GM12878 (cell line): Measurements from ENCODE around the gene BCAR3. TPM values are rescaled to one million over a fixed set of nuclear protein-coding genes. Genes with fewer than 3 reads are reported as not detected.

ENCODE experiments used
- BHLHE40 ChIP-seq, 2 experiments: fragments of 450-650 bp in 1 of 2; IDR thresholded peaks; 2 replicates each; pipeline ENCODE4 v1.6.1; 2011 to 2017; ENCODE audit warnings: low read depth in 2 of 2, borderline replicate concordance in 1 of 2, improper control_type of control experiment in 1 of 2, low read length in 1 of 2, mild to moderate bottlenecking in 1 of 2
- NFYB ChIP-seq: IDR thresholded peaks from 2 replicates; pipeline ENCODE4 v1.6.1; 2011; ENCODE audit warnings: low read depth, mild to moderate bottlenecking, low read length, improper control_type of control experiment, moderate library complexity; ENCODE audit not compliant: insufficient read depth
- NR2C1 ChIP-seq: fragments of 450-650 bp; IDR thresholded peaks from 2 replicates; pipeline ENCODE4 v1.6.1; 2017; ENCODE audit warnings: antibody characterized with exemption, mild to moderate bottlenecking, moderate library complexity
- RAD51 ChIP-seq: fragments of 450-650 bp; IDR thresholded peaks from 2 replicates; pipeline ENCODE4 v1.6.1; 2016; ENCODE audit warnings: moderate library complexity, mild to moderate bottlenecking, inconsistent platforms
- RBBP5 ChIP-seq: fragments of 200-600 bp; sonication (generic); conservative IDR thresholded peaks from 2 replicates; pipeline ENCODE4 v1.6.1; 2016
- STAT1 ChIP-seq: fragments of 450-650 bp; conservative IDR thresholded peaks from 2 replicates; pipeline ENCODE4 v1.6.1; 2014; ENCODE audit warnings: antibody characterized with exemption, mild to moderate bottlenecking
- TCF12 ChIP-seq: IDR thresholded peaks from 2 replicates; pipeline ENCODE4 v1.6.1; 2011; ENCODE audit warnings: low read depth, mild to moderate bottlenecking, low read length
- ZNF207 ChIP-seq: fragments of 450-650 bp; IDR thresholded peaks from 2 replicates; pipeline ENCODE4 v1.6.1; 2014; ENCODE audit warnings: antibody characterized with exemption, mild to moderate bottlenecking, borderline replicate concordance
- ZZZ3 ChIP-seq: IDR thresholded peaks from 2 replicates; pipeline ENCODE4 v1.6.1; 2011; ENCODE audit warnings: low read depth; ENCODE audit not compliant: control insufficient read depth, insufficient read length
- polyA plus RNA-seq, 11 experiments: library from polyadenylated mRNA; depleted of rRNA in 4 of 11; unstranded in 6 of 11; stranded (reverse) in 5 of 11; fragments of >200 nt; fragmentation: Nextera tagmentation in 4 of 11; fragmentation: Illumina TruSeq in 1 of 11; extraction: Ambion mirVana in 4 of 11; extraction: Trizol in 1 of 11; gene quantifications; 1 replicate in 1 of 11; 2 replicates in 10 of 11; pipeline versions ENCODE4 v1.2.1 to v1.2.3, GENCODE V29; 2011 to 2016; ENCODE audit warnings: inconsistent platforms in 2 of 11, missing spikeins in 2 of 11, low read depth in 1 of 11
- total RNA-seq, 4 experiments: library from RNA; depleted of rRNA in 3 of 4; stranded (reverse); fragments of >200 nt in 3 of 4; fragmentation: Illumina TruSeq in 1 of 4; extraction: Trizol in 1 of 4; gene quantifications; 2 replicates each; pipeline versions ENCODE4 v1.2.1 to v1.2.3, GENCODE V29; 2013 to 2021
- TF ChIP-seq, protein P1 (sequence below): IDR thresholded peaks from 2 replicates; pipeline ENCODE4 v1.6.1; 2012; ENCODE audit warnings: low read depth, low read length, improper control_type of control experiment
- TF ChIP-seq, protein P2 (sequence below): fragments of 450-650 bp; formaldehyde crosslinking; IDR thresholded peaks from 2 replicates; pipeline ENCODE4 v1.5.0; 2022; ENCODE audit warnings: mild to moderate bottlenecking, missing genetic modification characterization
- TF ChIP-seq, protein P3 (sequence below): IDR thresholded peaks from 2 replicates; pipeline ENCODE4 v1.6.1; 2012; ENCODE audit warnings: mild to moderate bottlenecking, low read depth, low read length
- TF ChIP-seq, protein P4 (sequence below): fragments of 150-350 bp; IDR thresholded peaks from 2 replicates; pipeline ENCODE4 v1.6.1; 2016; ENCODE audit warnings: low read depth, low read length
- TF ChIP-seq, protein P5 (sequence below): IDR thresholded peaks from 2 replicates; pipeline ENCODE4 v1.6.1; 2011; ENCODE audit warnings: borderline replicate concordance, low read depth, mild to moderate bottlenecking, moderate library complexity, low read length; ENCODE audit not compliant: insufficient read depth, poor library complexity, severe bottlenecking

BCAR3 gene
- total and polyA plus RNA-seq, 10 of the 15 experiments (the other 5 are each of a cell fraction or from before 2014, with no cell fraction given), result 1.3 to 6.6 (median 1.8) TPM

DNA sequence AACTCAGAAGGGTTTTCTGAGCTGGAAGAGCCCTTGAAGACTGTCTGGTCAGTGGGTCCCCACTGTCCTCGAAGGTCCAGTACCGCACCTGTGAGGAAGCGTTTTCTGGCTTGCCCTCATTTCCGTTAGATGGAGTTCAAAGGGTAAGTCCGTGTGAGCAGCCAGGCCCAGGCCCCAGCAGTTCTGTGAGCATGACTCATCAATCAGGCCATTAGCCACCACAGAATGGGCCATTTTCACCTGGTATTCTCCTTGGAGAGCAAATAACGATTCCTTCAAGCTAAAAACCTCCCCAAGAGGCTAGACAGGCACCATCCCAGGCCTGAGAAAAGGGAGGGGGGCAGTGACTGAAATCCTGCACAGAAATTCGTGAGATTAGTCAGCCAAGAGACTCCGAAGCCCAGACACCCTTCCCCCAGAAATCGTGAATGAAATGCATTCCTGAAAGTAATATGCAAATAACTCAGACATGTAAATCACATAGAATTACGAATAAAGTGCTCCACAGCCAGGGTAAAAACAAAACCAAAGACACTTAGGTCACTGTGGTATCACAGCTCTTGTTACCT, 66.0 kb downstream of the BCAR3 start (continued):
- TF ChIP-seq, protein P1, sequence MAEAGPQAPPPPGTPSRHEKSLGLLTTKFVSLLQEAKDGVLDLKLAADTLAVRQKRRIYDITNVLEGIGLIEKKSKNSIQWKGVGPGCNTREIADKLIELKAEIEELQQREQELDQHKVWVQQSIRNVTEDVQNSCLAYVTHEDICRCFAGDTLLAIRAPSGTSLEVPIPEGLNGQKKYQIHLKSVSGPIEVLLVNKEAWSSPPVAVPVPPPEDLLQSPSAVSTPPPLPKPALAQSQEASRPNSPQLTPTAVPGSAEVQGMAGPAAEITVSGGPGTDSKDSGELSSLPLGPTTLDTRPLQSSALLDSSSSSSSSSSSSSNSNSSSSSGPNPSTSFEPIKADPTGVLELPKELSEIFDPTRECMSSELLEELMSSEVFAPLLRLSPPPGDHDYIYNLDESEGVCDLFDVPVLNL, result no peak
- TF ChIP-seq TCF12, result peak; percentile 61
- no peak for TF ChIP-seq STAT1
- TF ChIP-seq, protein P2, sequence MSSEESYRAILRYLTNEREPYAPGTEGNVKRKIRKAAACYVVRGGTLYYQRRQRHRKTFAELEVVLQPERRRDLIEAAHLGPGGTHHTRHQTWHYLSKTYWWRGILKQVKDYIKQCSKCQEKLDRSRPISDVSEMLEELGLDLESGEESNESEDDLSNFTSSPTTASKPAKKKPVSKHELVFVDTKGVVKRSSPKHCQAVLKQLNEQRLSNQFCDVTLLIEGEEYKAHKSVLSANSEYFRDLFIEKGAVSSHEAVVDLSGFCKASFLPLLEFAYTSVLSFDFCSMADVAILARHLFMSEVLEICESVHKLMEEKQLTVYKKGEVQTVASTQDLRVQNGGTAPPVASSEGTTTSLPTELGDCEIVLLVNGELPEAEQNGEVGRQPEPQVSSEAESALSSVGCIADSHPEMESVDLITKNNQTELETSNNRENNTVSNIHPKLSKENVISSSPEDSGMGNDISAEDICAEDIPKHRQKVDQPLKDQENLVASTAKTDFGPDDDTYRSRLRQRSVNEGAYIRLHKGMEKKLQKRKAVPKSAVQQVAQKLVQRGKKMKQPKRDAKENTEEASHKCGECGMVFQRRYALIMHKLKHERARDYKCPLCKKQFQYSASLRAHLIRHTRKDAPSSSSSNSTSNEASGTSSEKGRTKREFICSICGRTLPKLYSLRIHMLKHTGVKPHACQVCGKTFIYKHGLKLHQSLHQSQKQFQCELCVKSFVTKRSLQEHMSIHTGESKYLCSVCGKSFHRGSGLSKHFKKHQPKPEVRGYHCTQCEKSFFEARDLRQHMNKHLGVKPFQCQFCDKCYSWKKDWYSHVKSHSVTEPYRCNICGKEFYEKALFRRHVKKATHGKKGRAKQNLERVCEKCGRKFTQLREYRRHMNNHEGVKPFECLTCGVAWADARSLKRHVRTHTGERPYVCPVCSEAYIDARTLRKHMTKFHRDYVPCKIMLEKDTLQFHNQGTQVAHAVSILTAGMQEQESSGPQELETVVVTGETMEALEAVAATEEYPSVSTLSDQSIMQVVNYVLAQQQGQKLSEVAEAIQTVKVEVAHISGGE (CRISPR knock-in tag), result no peak
- TF ChIP-seq, protein P3, sequence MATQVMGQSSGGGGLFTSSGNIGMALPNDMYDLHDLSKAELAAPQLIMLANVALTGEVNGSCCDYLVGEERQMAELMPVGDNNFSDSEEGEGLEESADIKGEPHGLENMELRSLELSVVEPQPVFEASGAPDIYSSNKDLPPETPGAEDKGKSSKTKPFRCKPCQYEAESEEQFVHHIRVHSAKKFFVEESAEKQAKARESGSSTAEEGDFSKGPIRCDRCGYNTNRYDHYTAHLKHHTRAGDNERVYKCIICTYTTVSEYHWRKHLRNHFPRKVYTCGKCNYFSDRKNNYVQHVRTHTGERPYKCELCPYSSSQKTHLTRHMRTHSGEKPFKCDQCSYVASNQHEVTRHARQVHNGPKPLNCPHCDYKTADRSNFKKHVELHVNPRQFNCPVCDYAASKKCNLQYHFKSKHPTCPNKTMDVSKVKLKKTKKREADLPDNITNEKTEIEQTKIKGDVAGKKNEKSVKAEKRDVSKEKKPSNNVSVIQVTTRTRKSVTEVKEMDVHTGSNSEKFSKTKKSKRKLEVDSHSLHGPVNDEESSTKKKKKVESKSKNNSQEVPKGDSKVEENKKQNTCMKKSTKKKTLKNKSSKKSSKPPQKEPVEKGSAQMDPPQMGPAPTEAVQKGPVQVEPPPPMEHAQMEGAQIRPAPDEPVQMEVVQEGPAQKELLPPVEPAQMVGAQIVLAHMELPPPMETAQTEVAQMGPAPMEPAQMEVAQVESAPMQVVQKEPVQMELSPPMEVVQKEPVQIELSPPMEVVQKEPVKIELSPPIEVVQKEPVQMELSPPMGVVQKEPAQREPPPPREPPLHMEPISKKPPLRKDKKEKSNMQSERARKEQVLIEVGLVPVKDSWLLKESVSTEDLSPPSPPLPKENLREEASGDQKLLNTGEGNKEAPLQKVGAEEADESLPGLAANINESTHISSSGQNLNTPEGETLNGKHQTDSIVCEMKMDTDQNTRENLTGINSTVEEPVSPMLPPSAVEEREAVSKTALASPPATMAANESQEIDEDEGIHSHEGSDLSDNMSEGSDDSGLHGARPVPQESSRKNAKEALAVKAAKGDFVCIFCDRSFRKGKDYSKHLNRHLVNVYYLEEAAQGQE, result no peak
- peak; percentile 50 to 72; a peak in 3 of 4 replicates for TF ChIP-seq BHLHE40 (IDR thresholded peaks at IDR 0.05; ENCODE audit: borderline replicate concordance in 1 of 2, low read depth in 2 of 2, low read length in 1 of 2)
- TF ChIP-seq, protein P4, sequence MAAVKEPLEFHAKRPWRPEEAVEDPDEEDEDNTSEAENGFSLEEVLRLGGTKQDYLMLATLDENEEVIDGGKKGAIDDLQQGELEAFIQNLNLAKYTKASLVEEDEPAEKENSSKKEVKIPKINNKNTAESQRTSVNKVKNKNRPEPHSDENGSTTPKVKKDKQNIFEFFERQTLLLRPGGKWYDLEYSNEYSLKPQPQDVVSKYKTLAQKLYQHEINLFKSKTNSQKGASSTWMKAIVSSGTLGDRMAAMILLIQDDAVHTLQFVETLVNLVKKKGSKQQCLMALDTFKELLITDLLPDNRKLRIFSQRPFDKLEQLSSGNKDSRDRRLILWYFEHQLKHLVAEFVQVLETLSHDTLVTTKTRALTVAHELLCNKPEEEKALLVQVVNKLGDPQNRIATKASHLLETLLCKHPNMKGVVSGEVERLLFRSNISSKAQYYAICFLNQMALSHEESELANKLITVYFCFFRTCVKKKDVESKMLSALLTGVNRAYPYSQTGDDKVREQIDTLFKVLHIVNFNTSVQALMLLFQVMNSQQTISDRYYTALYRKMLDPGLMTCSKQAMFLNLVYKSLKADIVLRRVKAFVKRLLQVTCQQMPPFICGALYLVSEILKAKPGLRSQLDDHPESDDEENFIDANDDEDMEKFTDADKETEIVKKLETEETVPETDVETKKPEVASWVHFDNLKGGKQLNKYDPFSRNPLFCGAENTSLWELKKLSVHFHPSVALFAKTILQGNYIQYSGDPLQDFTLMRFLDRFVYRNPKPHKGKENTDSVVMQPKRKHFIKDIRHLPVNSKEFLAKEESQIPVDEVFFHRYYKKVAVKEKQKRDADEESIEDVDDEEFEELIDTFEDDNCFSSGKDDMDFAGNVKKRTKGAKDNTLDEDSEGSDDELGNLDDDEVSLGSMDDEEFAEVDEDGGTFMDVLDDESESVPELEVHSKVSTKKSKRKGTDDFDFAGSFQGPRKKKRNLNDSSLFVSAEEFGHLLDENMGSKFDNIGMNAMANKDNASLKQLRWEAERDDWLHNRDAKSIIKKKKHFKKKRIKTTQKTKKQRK, result no peak
- TF ChIP-seq, protein P5, sequence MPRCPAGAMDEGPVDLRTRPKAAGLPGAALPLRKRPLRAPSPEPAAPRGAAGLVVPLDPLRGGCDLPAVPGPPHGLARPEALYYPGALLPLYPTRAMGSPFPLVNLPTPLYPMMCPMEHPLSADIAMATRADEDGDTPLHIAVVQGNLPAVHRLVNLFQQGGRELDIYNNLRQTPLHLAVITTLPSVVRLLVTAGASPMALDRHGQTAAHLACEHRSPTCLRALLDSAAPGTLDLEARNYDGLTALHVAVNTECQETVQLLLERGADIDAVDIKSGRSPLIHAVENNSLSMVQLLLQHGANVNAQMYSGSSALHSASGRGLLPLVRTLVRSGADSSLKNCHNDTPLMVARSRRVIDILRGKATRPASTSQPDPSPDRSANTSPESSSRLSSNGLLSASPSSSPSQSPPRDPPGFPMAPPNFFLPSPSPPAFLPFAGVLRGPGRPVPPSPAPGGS, result no peak
- TF ChIP-seq RBBP5, result no peak
- no peak for TF ChIP-seq NFYB
- TF ChIP-seq NR2C1, result peak; percentile 83
- no peak for TF ChIP-seq ZNF207
- TF ChIP-seq ZZZ3, result no peak
- TF ChIP-seq RAD51, result no peak
